ENCODE measurements around the gene LCN10. TPM values are rescaled to one million over a fixed set of nuclear protein-coding genes. Genes with fewer than 3 reads are reported as not detected.

Gene LCN10
- total RNA-seq (2013): 0.42 TPM
- under 1 TPM in 1 of 3 donors, not detected in 2; 0.16 TPM for polyA plus RNA-seq
- not detected in 2 replicates for polyA minus RNA-seq
- 0 to 0.23 (median 0) reads per million in 11 experiments for total RNA-seq

GRCh38 chr9:136742591-136743391, at the start of gene LCN10:
Gene LCN10 (minus strand): TSS chr9:136742940. CDS start chr9:136742903, 37 bp downstream.
- peak within 1 kb of the TSS in 1 of 2 donors; percentile 30 for H3K4me3 Mint-ChIP-seq

More at GRCh38 chr9:136742591-136743391, at the start of gene LCN10:
- no peak for DNase-seq
- Histone ChIP-seq H2AFZ (ENCODE audit: insufficient read depth, low read depth, low read length, poor library complexity, severe bottlenecking) (no peak within 1 kb of the TSS), H3K27ac (ENCODE audit: low read depth in 1 of 2, low read length in 2 of 2) (no peak within 1 kb of the TSS), H3K36me3 (replicated peaks in 1 of 2; ENCODE audit: control insufficient read depth in 1 of 2, insufficient read depth in 2 of 2, low read length in 2 of 2) (no peaks in the 10 kb centered on the region), H3K4me1 (ENCODE audit: control insufficient read depth in 1 of 2, insufficient read depth in 2 of 2, low read length in 2 of 2) (no peaks in the 10 kb centered on the region), H3K9ac (ENCODE audit: insufficient read depth, low read length, poor library complexity, severe bottlenecking) (no peak within 1 kb of the TSS), H3K9me3 (replicated peaks in 1 of 2; ENCODE audit: control insufficient read depth in 1 of 2, insufficient read depth in 1 of 2, low read length in 2 of 2) (no peaks in the 10 kb centered on the region), H3K4me3 (replicated peaks in 1 of 3; ENCODE audit: low read depth in 2 of 3, low read length in 3 of 3) (no peak within 1 kb of the TSS), H3K79me2 (ENCODE audit: insufficient read depth, low read length) (no peaks in the 10 kb centered on the region), H3K27me3 (ENCODE audit: control insufficient read depth in 2 of 2, insufficient read depth in 2 of 2, low read length in 2 of 2) (peaks cover 5 to 24% of the 10 kb centered on the region in 2 donors), H4K20me1 (ENCODE audit: insufficient read depth, low read length) (no peaks in the 10 kb centered on the region), H3K4me2 (replicated peaks; ENCODE audit: extremely low read depth, low read length, poor library complexity, severe bottlenecking) (no peak within 1 kb of the TSS)
- peak; percentile 26 for TF ChIP-seq CTCF (IDR thresholded peaks at IDR 0.05)
- WGBS (ENCODE audit: insufficient coverage): 73% methylated on average over 12 of the region's 25 CpGs
- intact Hi-C loops (cut with micrococcal nuclease): no loop called here
- Mint-ChIP-seq H3K9me3 (peaks cover 0 to 1% (median 0%) of the 10 kb centered on the region in 7 donors), H3K4me1 (no peaks in the 10 kb centered on the region), H3K36me3 (no peaks in the 10 kb centered on the region), H3K27me3 (ENCODE audit: low read depth in 3 of 3) (peaks cover 16 to 51% (median 38%) of the 10 kb centered on the region in 3 donors), H3K27ac (no peak within 1 kb of the TSS)

All from CD14-positive monocyte (primary cell).